ENCODE results near the gene HNRNPUL2.

GRCh38 chr11:62709247-62710000 lies 17.8 kb downstream of the HNRNPUL2 start:
- TF ChIP-seq, protein P1, sequence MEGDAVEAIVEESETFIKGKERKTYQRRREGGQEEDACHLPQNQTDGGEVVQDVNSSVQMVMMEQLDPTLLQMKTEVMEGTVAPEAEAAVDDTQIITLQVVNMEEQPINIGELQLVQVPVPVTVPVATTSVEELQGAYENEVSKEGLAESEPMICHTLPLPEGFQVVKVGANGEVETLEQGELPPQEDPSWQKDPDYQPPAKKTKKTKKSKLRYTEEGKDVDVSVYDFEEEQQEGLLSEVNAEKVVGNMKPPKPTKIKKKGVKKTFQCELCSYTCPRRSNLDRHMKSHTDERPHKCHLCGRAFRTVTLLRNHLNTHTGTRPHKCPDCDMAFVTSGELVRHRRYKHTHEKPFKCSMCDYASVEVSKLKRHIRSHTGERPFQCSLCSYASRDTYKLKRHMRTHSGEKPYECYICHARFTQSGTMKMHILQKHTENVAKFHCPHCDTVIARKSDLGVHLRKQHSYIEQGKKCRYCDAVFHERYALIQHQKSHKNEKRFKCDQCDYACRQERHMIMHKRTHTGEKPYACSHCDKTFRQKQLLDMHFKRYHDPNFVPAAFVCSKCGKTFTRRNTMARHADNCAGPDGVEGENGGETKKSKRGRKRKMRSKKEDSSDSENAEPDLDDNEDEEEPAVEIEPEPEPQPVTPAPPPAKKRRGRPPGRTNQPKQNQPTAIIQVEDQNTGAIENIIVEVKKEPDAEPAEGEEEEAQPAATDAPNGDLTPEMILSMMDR (IDR thresholded peaks at IDR 0.05; ENCODE audit: low read depth, low read length), result no peak
- no peak for TF ChIP-seq POLR2A (IDR thresholded peaks at IDR 0.05; ENCODE audit: extremely low read depth, insufficient read length)
- TF ChIP-seq, protein P2, sequence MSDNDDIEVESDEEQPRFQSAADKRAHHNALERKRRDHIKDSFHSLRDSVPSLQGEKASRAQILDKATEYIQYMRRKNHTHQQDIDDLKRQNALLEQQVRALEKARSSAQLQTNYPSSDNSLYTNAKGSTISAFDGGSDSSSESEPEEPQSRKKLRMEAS (IDR thresholded peaks at IDR 0.05; ENCODE audit: low read depth, low read length), result no peak

All from NB4 (cell line).